ENCODE results near the gene ZNF90.
"Not testable (repeated sequence)": the region's sequence is repeated elsewhere in the genome, so short reads cannot be mapped to it uniquely, and the experiment has no call there.

Gene ZNF90

GRCh38 chr19:20077791-20078463, at the start of gene ZNF90:
TSS of gene ZNF90 (plus strand) at chr19:20078000. CDS start at chr19:20078133, 133 bp downstream.
- peak; percentile 68 to 85 (median 84) for DNase-seq (ENCODE audit: low read depth in 3 of 3)

GRCh38 chr19:20028611-20029010, 49.2 kb upstream of the ZNF90 start:
- DNase-seq (ENCODE audit: low read depth in 3 of 3) = no peak

GRCh38 chr19:20035935-20036334, 41.9 kb upstream of the ZNF90 start:
- no peak for DNase-seq (ENCODE audit: low read depth in 3 of 3)

- no peak for DNase-seq (ENCODE audit: low read depth in 3 of 3)
Observed at GRCh38 chr19:20038358-20039202, 39.2 kb upstream of the ZNF90 start.

GRCh38 chr19:20039203-20039723, 38.5 kb upstream of the ZNF90 start, which contains the start of gene ZNF682:
TSS of gene ZNF682 (minus strand) at chr19:20039505. CDS start at chr19:20039345, 160 bp downstream.
- DNase-seq (ENCODE audit: low read depth in 3 of 3) = peak; percentile 89 to 97 (median 92)

DNA sequence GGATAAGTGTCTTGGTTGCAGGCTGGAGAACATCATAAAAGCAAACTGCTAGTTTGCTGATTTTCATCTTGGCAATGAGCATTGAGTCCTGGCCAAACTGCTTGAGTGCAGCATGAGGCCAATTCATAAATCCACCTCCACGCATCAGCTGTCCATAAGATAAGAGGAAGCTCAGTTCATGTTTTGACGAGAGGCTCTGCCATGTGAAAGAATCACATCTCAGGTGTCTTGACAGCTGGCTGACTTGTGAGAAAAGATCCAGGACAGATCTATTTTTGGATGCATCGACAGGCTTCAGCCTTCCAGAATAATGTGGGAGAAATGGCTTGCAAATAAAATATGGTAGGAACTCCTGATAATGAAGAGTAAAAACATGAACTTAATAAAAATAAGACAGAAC, 33.1 kb upstream of the ZNF90 start:
- DNase-seq (ENCODE audit: low read depth in 3 of 3) = no peak

DNA sequence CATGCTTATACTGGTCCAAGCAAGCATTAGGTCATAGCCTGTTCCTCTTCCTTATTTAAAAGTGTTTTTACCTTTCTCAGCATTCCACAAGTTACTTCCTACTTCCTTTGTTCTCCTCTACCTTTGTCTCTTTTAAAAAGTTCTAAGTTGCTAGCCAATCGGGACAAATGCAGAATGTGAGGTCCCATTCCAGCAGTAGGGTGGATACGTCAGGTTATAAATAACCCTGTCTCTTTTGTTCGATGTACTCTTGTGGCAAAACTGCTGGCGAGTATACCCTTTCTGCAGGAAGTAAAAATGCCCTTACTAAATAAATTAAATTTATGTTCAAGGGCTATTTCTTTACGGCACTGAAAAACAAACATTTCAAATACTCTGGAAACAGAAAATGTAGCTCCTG, 32.1 kb upstream of the ZNF90 start:
- DNase-seq (ENCODE audit: low read depth in 3 of 3) = not testable (repeated sequence)

- DNase-seq (ENCODE audit: low read depth in 3 of 3) = peak; percentile 36 to 59 (median 51)
Observed at GRCh38 chr19:20051841-20052768, 25.7 kb upstream of the ZNF90 start.

GRCh38 chr19:20058738-20059137, 19.1 kb upstream of the ZNF90 start:
- not testable (repeated sequence) for DNase-seq (ENCODE audit: low read depth in 3 of 3)

DNA sequence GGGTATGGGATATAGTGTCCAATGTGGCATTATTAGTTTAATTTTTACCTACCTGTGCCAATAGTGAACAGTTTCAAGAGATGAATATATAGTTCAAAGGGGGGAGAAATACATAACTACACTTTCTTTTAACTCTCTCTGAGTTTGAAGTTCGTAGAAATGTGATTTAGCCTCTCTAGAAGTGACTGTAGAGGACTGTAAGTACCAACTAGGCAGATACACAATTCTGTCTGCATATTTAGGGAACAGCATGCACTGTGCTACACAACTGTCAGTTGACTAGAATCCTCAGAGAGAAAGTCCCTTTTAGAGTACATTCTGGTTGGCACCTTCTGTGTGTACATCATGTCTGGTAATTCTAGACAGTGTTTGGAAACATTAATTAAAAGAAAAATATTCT, 17.5 kb upstream of the ZNF90 start:
- no peak for DNase-seq (ENCODE audit: low read depth in 3 of 3)

GRCh38 chr19:20066861-20067260, 10.9 kb upstream of the ZNF90 start:
- DNase-seq (ENCODE audit: low read depth in 3 of 3) = no peak

DNA sequence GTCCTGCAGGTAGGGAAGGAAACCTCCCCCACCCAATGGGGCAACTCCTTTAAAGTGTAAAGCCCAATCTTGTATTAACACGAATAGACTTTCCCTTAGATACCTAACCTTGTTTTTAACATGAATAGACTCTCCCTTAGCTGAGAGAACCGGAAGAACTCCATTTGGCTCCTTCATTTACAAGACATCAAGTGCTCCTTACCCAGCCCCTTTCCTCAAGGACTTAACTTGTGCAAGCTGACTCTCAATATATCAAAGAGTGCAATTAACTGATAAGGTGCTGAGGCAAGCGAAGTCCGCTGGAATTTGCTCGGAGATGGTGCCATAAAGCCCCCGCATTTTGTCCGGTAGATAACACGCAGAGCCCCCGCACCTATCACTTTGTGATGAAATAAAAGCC, 9.9 kb upstream of the ZNF90 start:
- DNase-seq (ENCODE audit: low read depth in 3 of 3) = no peak

DNA sequence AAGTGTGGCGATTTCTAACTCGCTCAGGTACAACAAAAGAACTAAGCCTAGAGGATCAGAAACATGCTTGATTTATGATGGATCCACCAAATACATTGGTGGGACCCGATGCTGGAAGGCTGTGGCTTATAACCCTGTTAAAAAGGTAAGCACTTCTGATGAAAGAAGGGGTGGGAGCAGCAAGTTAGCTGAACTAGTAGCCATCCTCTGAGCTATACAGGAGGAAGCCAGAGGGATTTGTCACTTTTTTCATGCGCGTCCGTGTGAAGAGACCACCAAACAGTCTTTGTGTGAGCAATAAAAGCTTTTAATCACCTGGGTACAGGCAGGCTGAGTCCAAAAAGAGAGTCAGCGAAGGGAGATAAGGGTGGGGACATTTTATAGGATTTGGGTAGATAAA, 9.2 kb upstream of the ZNF90 start:
- not testable (repeated sequence) for DNase-seq (ENCODE audit: low read depth in 3 of 3)

- DNase-seq (ENCODE audit: low read depth in 3 of 3) = no peak
Observed at GRCh38 chr19:20070691-20071090, 7.1 kb upstream of the ZNF90 start.

- no peak for DNase-seq (ENCODE audit: low read depth in 3 of 3)
Observed at GRCh38 chr19:20072936-20073335, 4.9 kb upstream of the ZNF90 start.

DNA sequence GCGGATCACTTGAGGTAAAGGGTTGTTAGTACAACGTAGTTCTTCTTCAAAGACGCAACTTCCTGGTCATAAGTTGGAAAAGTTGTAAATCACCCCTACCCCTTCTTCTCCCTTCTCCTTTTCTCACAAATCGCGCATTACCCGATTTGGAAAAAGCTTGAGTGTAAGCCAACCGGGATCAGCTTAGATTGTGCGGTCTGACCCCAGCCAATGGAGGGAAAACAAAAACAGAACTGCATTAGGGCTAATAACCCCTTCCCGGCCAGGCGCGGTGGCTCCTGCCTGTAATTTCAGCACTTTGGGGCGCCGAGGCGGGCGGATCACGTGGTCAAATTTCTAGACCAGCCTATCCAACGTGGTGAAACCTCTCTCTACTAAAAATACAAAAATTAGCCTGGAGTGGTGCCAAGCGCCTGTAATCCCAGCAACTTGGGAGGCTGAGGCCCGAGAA, 806 bp downstream of the ZNF90 start:
- peak in 1 of 3 donors; percentile 2 for DNase-seq (ENCODE audit: low read depth in 3 of 3)

DNA sequence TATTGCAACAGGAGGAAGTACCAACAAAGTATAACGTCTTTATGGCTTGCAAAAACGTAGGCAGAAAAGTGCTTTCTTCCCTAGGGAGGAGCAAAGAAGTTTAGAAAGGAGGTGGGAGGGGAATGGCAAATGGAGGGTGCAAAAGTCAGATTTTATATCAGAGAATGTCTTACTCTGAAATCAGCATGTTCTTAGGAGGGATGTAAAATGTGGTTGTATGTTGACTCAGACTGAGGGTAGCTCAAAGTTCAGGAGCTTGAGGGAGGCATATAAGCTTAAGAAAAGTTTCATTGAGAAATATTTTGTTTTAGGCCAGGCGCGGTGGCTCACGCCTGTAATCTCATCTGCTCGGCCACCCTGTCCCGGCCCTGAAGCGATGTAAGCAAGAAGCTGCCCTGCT, 1.7 kb downstream of the ZNF90 start:
- DNase-seq (ENCODE audit: low read depth in 3 of 3) = no peak

DNA sequence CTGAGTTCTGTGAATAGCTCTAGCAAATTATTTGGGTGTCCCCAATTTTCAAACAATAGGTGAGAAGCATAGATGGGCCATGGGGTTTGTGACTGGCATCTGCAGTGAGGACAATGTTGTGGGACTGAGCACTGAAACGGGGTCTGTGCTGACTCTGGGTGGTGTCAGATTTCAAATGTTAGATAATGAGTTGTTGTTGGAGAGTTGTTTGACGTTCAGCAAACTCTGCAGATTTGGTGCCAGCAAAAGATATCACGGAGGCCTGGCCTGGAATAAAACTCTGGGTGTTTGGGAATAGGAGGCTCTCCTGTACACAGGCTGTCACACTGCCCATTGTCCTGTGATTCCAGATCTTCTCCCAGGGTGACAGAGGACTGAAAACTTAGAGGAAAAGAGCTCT, 2.9 kb downstream of the ZNF90 start:
- DNase-seq (ENCODE audit: low read depth in 3 of 3) = no peak

- not testable (repeated sequence) for DNase-seq (ENCODE audit: low read depth in 3 of 3)
Observed at GRCh38 chr19:20082232-20082833, 4.5 kb downstream of the ZNF90 start.

DNA sequence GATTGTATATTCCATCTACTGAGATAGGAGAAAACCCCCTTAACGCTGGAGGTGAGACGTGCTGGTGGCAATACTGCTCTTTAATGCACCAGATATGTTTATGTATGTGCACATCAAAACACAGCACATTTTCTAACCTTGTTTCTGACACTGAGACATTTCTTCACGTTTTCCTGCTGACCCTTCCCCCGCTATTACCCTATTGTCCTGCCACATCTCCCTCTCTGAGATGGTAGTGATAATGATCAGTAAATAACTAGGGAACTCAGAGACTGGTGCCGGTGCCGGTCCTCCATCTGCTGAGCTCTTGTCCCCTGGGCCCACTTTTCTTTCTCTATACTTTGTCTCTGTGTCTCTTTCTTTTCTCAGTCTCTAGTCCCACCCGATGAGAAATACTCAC, 5.1 kb downstream of the ZNF90 start:
- DNase-seq (ENCODE audit: low read depth in 3 of 3) = not testable (repeated sequence)

DNA sequence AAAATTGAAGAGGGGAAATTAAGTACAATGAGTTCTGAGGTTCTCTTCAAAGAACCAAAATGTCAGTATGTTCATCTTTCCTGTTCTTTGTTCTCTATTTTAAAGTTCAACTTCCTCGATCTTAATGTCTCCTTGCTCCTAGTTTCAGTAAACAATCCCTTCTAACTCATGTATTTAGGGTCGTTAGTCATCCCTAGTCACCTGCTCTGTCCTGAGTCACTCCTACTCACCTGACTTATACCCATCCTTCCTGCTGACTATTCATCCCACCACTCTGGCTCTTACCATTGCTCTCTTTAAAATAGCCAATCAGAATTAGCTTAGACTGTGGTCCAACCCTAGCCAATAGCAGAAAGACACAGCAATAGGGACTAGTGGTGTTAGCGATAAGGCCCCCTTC, 24.3 kb downstream of the ZNF90 start:
- no peak for DNase-seq (ENCODE audit: low read depth in 3 of 3)

Data from stimulated activated CD4-positive, alpha-beta T cell treated with anti-CD3 and anti-CD28 coated beads, TNF-alpha, amount 100 ng/mL, for 48 hours (primary cell).